ENCODE results near the gene SYCE3.

DNA sequence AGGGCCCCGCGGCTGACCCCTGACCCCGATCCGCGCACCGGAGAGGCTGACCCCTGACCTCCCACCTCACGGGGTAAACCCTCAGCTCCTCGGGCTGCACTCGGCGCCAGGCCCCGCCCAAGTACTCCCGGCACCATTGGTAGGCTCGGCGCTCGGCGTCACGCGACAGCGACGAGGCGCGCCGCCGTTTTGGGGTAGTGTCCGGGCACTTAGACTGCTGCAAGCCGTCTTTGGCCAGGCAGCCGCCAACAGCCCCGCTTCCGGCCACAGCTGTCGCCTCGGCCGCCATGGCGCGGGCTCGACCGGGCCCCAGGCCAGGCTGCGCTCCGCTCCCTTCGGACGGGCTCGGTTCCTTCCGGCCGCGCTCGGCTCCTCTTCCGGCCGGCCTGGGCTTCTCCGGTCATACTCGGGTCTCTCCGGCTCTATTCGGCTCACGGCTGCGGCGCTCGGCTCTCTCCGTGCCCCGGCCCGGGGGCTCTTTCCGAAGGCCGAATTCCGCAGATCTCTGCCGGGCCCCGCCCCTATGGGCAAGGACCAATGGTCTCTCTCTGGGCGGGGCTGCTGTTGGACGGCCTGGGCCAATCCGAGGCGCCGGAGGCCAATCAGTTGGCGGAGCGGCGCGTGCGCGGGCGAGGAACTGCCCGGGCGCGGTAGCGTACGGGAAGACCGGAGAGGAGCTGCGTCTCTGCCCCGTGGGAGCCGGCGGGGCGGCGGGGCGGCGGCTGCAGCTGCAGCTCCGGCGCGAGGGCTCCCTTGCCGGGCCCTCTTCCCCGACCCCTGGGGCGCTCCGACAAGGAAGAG, 20.0 kb upstream of the SYCE3 start, which contains the start of gene CHKB:
- TF ChIP-seq, protein P1, sequence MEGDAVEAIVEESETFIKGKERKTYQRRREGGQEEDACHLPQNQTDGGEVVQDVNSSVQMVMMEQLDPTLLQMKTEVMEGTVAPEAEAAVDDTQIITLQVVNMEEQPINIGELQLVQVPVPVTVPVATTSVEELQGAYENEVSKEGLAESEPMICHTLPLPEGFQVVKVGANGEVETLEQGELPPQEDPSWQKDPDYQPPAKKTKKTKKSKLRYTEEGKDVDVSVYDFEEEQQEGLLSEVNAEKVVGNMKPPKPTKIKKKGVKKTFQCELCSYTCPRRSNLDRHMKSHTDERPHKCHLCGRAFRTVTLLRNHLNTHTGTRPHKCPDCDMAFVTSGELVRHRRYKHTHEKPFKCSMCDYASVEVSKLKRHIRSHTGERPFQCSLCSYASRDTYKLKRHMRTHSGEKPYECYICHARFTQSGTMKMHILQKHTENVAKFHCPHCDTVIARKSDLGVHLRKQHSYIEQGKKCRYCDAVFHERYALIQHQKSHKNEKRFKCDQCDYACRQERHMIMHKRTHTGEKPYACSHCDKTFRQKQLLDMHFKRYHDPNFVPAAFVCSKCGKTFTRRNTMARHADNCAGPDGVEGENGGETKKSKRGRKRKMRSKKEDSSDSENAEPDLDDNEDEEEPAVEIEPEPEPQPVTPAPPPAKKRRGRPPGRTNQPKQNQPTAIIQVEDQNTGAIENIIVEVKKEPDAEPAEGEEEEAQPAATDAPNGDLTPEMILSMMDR (IDR thresholded peaks at IDR 0.05; ENCODE audit: low read depth, low read length), result no peak
- no peak for TF ChIP-seq EZH2phosphoT487 (IDR thresholded peaks at IDR 0.05; ENCODE audit: low read depth)

All from OCI-LY3 (cell line).